Stimulated activated CD4-positive, alpha-beta T cell treated with anti-CD3 and anti-CD28 coated beads, Interleukin-2, amount 100 ng/mL, for 4 hours (primary cell): ENCODE measurements around the gene BNIP1.

Experiments
- DNase-seq: peaks from one replicate; pipeline ENCODE4 v3.0.0-alpha.2; 2020; ENCODE audit warnings: low read depth

Gene BNIP1

DNA sequence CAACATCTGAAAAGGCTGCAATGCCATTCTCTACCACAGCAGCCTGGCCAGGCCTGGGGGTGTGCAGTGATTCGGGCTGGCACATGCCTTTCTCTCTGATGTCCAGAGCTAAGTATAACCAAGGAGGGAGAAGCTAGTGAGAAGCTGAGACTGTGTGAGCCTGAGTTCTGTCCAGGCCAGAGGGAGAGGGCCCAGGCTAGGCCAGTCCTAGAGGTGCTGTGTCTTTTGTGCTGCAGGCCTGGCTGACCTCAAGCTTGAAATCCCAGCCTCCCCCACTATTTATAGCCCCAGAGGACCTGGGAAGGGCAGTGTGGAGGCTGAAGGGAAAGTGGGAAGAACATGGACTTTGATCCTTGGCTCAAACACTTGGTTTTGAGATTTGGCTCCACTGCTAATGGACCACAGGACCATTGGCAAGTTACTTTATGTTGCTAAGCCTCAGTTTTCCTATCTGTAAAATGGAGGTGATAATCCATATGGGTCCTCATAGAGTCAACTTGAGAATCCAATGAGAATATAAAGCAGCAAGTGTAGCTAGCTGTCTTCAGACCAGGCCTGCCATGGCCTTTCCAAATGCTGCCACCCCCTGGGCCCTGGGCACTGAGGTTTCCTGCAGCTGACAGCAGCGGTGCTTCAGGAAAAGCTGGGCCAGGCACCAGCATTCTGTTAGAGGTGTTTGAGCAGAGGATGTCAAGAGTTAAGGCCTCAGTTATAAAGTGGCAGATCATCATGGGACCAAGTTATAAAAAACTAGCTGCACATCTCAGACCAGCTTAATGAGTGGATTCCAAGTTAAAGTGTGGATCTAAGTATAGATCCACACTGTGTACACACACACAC, 21.1 kb downstream of the BNIP1 start:
- DNase-seq: no peak

DNA sequence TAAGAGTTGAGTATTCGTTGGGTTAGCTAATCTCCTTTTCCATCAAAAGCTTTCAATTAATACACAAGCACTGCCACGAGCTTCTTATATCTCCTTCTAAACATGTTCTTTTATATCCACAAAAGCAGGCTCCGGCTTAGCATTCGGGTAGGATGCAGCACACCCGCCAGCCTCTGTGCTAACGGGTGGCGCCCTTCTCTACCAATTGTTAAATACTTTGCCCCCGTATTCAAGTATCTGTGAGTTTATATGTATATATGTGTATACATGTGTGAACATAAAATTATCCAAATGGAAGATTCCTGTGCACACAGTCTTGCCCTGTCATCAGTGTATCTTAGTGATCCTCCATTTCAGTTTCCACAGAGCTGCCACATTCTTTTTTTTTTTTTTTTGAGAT, 27.8 kb downstream of the BNIP1 start:
- DNase-seq: no peak

DNA sequence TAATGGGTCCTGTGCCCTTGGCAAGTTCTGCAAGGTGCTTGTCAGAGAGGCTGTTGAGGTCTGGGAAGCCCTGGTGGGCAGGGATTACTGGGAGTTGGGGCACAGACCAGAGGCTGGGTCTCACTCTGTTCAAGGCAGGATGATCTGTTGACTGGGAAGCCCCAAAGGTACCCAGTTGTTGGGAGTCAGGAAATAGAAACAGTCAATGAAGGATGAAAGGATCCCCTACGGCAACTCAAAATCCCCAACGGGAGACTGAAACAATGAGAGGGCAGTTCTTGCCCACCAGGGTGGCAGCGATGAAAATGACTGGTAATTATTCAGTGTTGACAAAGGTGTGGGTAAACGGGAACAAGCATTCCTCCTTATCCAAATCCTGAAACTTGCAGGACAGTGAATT, 31.2 kb downstream of the BNIP1 start:
- DNase-seq: no peak

DNA sequence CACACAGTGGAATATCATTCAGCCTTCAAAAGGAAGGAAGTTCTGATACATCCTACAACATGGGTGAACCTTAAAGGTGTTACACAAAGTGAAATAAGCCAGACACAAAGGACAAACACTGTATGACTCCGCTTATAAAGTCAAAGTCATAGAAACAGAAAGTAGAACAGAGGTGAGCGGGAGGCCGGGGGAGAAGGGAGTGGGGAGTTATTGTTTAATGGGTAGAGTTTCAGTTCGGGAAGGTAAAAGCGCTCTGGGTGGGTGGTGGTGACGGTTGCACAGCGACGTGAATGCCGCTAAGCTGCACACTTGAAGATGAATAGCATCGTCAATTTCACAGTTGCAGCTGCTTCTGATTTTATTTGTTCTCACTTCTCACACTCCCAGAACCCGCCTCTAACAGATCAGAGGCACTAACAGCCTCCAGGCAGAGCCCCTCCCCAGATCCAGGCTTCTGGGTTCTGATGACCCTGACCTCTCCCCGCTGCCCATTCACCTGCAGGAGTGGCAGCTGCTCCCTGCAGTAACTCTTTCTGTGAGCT, 34.1 kb downstream of the BNIP1 start:
- DNase-seq: no peak

DNA sequence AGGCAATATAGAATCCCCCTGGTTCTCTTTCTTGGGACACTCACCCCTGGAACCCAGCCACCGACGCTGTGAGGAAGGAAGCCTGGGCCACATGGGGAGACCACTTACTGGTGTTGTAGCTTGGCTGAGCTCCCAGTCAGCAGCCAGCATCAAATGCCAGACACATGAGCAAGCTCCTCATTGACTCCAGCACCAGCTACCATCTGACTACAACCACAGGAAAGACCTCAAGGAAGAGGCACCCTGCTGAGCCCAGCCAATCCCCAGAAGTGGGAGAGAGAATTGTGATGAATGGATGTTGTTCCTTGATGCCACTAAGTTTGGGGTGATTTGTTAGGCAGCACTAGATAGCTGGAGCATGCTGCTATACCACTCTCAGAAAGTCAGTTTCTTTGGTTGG, 36.0 kb downstream of the BNIP1 start:
- no peak for DNase-seq

DNA sequence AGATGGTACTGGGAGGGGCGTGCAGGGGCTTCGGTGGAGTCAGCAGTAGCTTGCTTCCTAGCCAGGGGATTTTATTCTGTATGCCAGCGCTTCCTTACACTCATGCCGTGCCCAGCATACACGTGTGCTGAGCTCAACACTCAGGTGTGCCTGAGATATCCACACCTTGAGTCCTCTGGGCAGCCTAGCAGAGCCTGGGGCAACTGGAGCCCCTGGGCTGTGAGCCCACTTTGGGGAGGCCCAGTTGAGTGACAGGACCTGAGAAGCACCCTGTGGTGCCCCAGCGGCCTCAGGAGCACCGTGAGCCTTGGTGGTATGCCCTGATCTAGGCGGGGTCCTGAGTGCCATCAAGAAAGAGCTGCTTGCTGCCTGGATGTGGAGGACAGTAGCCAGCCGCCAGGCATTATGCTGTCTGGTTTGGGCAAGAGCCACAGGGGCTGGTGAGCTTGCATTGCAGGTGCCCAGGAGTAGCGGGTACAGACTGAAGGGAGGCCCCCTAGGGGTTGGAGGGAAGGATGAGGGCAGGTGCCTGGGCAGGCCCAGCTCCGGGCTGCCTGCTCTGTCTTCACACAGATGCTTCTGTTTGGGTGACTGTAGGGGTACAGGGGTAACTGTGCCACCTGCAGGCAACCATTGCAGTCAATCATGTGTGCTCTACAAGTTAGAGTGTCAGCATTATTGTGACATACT, 42.9 kb downstream of the BNIP1 start:
- DNase-seq: no peak

DNA sequence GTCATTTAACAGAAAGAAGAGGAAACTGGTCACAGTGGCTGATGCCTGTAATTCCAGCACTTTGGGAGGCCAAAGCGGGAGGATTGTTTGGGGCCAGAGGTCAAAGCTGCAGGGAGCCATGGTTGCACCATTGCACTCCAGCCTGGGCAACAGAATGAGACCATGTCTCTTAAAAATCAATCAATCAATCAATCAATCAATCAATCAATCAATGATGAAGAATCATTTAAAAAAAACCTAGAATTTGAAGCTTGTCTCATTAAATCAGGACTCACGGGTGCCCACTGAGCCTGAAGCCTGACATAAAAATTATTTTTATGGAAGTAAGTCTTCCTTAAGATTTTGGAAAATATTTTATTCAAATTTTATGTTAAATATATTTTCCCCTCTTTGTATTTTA, 43.9 kb downstream of the BNIP1 start:
- DNase-seq: no peak

DNA sequence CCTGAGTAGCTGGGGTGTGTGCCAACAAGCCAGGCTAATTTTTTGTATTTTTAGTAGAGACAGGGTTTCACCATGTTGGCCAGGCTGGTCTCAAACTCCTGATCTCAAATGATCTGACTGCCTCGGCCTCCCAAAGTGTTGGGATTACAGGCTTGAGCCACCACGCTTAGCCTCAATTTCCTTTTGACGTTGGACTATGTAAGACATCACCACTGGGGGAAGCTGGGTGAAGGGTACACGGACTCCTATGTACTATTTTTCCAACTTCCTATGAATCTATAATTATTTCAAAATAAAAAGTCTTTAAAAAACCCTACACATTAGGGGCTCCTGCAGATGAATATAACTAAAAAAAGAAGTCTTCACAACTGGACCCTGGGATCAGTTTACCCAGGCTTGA, 46.7 kb downstream of the BNIP1 start:
- DNase-seq: no peak

DNA sequence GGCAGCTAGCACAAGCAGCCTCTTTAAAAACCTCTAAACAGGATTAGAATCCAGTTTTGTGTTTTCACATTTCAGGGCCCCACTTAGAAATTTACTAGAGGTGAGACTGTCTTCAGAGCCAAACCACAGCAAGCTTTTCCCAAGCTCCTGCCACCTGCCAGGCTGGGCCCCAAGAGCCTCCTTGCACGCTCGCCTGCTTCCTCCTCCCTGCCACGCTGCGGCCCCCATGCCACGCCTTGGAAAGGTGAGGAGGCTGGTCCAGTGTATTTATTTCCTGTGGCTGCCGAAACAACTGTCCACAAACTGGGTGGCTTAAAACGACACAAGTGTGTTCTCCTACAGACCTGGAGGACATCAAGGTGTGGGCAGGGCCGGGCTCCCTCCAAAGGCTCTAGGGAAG, 47.2 kb downstream of the BNIP1 start:
- DNase-seq: no peak

DNA sequence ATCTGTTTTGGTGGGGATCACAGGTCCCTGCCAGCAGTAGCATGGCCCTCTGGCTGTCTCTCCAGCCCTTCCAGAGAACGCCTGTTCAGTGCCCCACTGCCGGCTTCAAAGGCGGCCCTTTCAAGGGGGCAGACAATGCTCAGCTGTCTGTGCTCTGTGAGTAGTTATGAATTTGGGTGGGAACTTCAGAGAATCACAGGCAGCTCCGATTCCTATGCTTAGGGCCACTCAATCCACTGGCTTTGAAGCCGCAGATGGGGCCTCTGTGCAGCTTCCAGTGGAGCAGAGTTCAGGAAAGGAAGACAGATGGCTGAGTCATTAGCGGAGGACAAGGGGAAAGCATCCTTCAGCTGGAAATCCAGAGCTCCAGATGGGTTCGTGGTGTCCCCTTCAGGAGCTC, 48.2 kb downstream of the BNIP1 start:
- DNase-seq: no peak

DNA sequence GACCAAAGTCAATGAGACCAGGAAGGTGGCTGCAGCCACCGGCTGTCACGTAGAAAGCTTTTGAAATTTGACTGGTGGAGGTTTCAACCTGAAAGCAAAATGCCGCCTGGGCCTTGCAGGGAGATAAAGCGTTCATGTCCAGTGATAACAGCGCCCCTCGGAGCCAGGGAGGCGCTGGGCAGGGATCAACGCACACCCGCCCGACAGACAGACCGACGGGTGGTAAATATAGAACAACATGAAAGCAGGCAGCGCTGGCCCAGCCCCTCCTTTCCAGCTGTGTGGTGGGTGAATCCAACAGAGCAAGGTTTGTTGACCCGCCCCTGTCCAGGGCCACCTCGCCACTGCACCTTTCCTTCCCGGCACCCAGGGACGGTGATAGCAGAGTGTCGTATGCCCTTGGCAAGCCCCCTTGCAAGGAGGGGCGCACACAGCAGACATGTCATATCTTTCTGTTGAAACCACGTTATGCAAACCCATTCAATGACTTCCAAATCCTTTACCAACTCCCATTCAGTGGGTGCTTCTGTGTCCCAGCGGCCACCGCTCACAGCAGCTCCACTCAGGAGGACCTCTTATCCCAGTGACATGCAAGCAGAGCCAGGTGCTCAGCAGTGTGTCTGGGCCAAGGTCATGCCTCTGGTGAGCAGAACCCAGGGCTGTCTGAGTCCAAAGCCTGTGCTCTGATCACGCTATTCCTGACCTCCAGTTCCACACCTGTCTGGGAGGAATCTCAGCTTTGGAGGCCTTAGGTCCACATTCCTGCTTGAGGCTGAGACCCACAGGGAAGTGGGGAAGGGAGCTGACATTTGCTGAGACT, 52.0 kb downstream of the BNIP1 start:
- no peak for DNase-seq

DNA sequence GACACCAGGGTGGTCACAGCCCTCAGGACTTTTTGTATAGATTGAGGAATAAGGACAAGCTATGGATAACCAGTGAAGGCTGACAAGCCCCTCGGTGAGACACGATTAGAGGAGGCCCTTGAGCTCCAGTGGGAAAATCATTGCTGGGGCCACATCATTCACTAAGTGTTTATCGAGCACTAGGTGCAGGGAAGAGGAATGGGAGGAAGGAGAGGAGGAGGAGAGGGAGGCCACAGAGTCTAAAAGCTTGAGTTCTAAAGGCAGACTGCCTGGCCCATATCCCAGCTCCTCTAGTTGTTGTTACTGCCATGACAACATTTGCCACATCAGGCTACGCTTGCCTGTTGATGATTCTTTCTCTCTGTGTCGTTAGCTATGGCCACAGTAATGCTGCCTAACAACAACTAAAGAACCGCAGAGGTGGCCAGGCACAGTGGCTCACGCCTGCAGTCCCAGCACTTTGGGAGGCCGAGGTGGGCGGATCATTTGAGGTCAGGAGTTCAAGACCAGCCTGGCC, 53.1 kb downstream of the BNIP1 start:
- no peak for DNase-seq

DNA sequence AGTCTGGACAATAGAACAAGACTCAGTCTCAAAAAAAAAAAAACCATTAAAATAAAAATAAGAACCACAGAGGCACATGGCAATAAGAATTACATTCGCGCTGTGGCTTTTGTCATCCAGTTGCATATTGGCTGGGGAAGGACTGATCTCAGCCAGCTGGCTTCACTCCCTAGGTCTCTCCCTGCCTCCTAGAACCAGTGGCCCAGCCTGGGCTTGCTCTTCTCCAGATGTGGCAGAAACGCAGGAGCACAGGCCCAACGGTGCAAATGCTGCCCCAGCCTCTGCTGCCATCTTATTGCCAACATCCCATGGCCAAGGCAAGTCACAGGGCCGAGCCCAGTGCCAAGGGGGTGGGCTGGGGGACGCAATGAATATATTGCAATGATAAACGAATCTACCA, 53.7 kb downstream of the BNIP1 start:
- DNase-seq: no peak

DNA sequence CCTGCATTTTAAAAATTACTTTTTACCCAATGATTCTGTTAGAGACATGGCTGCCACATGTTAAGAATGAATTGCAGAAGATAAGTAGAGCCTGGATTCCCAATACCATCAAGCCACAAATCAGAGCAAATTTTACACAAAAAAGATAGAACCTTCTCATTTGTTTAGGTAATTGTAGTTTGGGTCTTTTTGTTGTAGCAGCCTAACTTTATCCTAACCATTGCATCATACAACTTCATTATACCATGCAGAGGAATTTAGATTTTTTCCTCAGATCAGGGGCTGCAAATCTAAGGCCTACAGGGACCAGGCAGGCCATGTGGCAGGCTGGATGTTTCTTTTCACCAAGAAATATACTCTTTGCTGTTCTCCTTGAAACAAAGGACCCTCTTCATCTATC, 56.0 kb downstream of the BNIP1 start:
- DNase-seq: no peak

DNA sequence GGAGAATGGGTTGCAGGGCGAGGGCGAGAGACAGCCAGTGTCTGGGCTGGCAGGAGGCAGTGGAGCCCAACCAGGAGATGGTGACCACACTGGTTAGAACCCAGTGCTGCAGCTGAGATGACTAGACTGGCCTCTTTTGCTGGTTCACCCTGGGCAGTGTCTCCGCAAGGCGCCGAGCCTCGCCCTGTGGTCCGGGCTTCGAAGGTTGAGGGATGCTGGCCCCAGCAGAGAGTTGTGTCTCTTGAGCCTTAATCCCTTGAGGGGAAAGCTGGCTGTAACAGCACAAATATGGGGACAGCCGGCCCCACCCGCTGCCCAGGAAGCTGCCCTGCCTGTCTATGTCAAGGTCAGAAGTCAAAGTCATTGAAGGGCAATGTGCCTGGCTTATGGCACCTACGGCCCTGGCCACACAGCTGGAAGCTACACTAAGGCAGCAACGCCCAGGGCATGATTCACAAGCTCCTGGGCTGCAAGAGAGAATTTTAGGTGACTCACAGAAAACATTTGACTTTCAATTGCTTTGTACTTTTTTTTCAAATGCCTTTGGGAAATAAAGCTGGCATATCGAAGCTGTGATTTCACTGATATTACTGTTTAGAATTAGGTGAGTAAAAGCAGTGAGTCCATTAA, 57.4 kb downstream of the BNIP1 start:
- no peak for DNase-seq

DNA sequence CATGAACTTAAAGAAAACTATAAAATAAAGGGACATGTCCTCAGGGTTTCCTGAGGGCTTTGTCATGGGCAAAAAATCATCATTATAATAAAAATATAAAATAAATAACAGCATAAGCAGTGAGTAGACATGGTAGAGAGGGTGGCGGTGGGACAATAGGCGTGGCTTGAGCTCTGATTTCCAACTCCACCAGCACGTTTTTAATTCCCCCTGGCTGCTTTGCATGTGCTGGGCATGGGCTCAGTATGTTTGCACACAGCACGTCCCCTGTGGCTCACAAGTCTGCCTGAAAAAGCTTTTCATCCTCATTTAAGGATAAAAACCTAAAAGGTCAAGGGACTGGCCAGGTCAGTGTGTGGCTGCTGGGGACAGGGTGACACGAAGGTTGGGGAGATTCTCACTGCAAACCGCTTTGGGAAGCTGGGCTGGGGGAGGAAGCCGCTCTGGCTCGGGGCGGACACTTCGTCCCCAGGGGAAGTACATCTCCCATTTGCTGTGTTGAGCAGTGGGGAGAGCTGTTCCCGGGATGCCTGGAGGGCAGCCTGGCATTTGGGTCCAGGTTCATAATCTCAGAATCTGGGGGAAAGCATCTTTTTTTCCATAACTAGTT, 58.0 kb downstream of the BNIP1 start:
- no peak for DNase-seq

DNA sequence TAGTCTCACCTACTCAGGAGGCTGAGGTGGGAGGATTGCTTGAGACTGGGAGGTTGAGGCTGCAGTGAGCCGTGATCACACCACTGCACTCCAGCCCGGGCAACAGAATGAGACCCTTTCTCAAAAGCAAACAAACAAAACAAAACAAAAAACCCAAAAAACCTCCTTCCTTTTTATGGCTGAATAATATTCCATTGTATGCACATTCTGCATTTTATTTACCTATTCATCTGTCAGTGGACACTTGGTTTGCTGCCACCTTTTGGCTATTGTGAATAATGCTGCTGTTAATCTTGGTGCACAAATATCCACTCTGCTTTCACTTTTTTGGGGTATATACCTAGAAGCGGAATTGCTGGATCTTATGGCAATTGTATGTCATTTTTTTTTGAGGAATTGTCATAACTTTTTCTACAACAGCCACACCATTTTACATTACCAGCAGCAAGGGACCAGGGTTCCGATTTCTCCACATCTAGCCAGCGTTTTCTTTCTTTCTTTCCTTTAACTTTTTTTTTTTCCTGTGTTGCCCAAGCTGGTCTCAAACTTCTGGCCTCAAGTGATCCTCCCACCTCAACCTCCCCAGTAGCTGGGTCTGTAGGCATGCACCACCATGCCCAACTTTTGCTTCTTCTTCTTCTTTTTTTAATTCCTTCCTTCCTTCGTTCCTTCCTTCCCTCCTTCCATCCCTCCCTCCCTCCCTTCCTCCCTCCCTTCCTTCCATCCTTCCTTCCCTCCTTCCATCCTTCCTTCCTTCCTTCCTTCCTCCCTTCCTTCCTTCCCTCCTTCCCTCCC, 60.1 kb downstream of the BNIP1 start:
- DNase-seq: no peak

DNA sequence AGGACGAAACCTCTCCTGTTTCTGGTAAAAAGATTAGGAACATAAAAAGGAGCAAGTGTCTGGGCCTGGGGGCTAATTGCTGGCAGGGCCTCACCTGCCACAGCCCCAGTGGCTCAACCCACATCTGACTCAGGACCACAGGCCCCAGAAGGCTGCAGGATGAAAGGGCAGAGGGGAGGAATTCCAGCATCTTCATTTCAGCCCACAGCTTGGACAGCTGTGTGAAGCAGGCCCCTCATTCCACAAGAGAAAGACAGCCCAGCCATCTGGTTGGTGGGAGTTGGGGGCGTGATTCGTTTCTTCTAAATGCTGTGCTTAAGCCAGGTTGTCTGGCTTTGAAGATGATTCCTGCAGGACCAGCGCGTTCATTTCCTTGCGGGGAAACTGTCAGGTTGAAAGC, 61.6 kb downstream of the BNIP1 start:
- DNase-seq: no peak

DNA sequence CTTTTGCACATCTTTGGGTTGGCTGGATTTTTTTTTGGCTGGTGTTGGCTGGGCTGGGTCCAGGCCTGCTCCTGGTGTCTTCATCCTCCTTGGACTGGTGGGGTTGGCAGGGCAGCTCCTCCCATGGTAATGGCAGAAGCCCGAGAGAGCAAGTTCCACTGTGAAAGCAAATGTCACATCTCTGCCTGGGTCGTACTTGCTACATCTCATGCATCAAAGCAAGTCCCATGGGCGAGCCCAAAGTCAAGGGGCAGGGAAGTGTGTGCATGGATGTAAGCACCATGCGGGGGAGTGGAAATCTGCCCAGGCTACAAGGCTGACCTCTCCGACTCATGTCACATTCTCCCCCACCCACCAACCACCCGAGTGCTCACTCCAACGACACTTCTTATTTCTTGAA, 64.0 kb downstream of the BNIP1 start:
- no peak for DNase-seq

DNA sequence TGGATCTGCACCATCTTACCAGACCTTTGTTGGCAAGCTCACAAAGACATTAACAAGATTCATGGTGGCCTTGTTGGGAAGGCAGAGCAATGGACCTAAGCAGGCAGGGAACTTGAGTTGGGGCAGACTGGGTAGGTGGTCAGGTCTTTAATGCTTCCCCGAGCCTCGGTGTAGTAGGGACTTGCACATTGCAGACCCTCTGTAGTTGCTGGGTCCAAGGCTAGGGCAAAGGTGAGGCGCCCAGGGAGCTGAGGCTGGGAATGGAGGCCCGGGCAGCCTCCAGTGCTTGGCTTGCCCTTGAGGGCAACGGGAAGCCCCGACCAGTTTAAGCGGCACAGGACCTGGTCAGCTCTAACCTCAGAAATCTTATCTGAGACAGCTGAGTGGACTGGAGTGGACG, 66.5 kb downstream of the BNIP1 start:
- no peak for DNase-seq

DNA sequence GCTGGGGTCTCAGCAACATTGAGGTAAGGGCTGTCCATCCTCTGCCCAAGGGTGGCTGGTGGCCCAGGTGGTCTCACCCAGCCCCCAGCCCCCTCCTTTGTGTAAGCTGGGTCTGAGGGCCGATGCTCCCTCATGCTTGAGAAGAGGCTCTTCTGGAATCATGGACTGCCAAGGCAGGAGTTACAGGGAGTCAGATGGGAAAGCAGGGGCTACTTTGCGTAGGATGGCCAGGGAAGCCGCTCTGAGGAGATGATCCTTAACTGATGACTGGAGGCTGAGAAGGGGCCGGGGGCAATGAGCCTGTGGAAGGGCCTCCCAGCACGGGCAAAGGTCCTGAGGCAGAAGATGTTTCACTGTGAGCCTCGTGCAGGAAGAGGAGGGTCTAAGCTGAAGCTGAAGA, 67.0 kb downstream of the BNIP1 start:
- no peak for DNase-seq
